GM08714 (cell line): ENCODE data around the gene IL1RAPL1.
"Not testable (repeated sequence)": the region's sequence is repeated elsewhere in the genome, so short reads cannot be mapped to it uniquely, and the experiment has no call there.

Experiments used
- H3K4me3 ChIP-seq: fragments of 200-500 bp; sonication (Bioruptor generic); 2 replicates; pipeline ENCODE4 v1.5.1; 2014; ENCODE audit warnings: mild to moderate bottlenecking, low read length, inconsistent platforms
- ZNF274 ChIP-seq: IDR thresholded peaks from 2 replicates; pipeline ENCODE4 v1.6.1; 2012; ENCODE audit warnings: mild to moderate bottlenecking, low read depth, low read length

The IL1RAPL1 gene

GRCh38 chrX:28668957-28669356, 81.7 kb downstream of the IL1RAPL1 start:
- no peak for TF ChIP-seq ZNF274
- no peak overlapping the region for H3K4me3 ChIP-seq

DNA sequence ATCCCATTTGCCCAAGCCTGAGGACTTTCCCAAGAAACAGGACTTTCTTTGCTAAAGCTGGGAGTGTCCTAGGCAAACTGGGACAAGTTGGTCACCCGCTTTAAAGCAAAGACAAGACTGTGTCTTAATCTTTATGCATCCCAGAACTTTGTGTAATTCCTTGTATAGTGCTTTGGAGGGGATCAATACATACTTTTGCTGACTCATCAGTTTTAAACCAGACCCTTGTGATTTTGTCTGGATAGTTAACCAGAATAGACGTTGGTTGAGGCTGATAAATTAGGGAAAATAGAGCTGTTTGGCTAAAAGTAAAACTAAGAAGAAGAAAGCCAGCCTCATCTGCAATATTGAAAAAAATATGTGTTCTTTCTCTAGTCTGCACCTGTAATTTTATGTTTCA, 82.8 kb downstream of the IL1RAPL1 start:
- H3K4me3 ChIP-seq: no peak overlapping the region
- no peak for TF ChIP-seq ZNF274

GRCh38 chrX:28675173-28675572, 87.9 kb downstream of the IL1RAPL1 start:
- no peak for TF ChIP-seq ZNF274
- no peak overlapping the region for H3K4me3 ChIP-seq

GRCh38 chrX:28693101-28693500, 105.9 kb downstream of the IL1RAPL1 start:
- H3K4me3 ChIP-seq: no peak overlapping the region
- no peak for TF ChIP-seq ZNF274

- H3K4me3 ChIP-seq: no peak overlapping the region
- TF ChIP-seq ZNF274: no peak
These were observed 110.5 kb downstream of the IL1RAPL1 start for GRCh38 chrX:28697732-28698131.

- no peak for TF ChIP-seq ZNF274
- no peak overlapping the region for H3K4me3 ChIP-seq
These were observed 114.0 kb downstream of the IL1RAPL1 start for GRCh38 chrX:28701222-28701621.

GRCh38 chrX:28706964-28707363, 119.7 kb downstream of the IL1RAPL1 start:
- H3K4me3 ChIP-seq: no peak overlapping the region
- TF ChIP-seq ZNF274: no peak

DNA sequence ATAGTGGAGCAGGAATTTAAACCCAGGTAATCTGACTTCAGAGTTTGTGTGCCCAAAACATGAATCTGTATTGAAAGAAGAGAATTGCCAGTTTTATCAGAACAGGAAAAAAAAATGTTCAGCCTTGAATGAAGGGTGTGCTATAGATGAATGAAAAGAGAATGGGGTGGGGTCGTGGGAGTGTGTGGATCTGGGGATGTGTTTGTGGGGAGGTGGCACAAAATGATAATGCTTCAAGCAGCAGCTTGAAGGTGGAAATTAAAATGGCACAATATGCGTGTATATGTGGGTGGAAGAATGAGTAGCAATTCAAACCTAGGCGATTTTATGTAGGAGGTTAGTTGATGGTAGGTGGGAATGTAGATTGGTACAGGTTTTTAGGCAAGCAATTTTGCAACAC, 122.2 kb downstream of the IL1RAPL1 start:
- no peak overlapping the region for H3K4me3 ChIP-seq
- no peak for TF ChIP-seq ZNF274

- H3K4me3 ChIP-seq: no peak overlapping the region
- TF ChIP-seq ZNF274: no peak
These were observed 130.6 kb downstream of the IL1RAPL1 start for GRCh38 chrX:28717864-28718263.

DNA sequence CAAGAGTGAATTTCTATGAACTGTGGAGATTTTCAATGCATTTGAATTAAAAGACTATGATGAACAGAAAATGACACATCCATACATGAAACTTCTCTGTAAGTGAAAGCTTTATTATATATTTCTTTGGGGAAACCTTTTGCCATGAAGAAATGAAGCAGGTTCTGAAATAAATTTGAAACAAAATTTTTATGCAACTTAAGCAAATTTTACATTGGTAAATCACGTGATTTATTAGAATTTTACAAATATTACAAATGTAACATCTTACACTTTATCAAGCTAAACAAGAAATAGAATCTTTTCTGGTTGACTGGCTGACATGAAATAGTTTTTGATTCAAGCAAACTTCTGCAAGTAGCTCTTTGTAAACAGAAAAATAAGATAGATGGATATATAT, 131.2 kb downstream of the IL1RAPL1 start:
- TF ChIP-seq ZNF274: no peak
- H3K4me3 ChIP-seq: no peak overlapping the region

DNA sequence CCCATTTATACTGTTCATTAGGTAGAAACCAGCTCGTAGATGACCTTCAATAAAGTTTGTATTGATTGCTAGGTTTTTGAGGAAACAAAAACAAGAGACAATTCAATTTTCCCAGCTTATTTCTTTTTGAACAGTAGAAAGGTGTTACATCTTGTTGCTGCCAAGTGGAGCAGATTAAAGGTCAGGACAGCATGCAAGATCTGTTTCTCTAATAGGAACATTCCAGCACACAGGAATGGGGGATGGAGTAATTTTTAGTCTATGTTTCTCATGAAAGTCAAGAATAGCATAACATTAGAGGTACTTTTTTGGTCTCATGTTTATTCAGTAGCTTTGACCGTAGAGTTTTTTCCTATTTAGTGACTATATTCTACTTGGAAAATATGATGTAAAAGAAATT, 132.4 kb downstream of the IL1RAPL1 start:
- TF ChIP-seq ZNF274: no peak
- no peak overlapping the region for H3K4me3 ChIP-seq

DNA sequence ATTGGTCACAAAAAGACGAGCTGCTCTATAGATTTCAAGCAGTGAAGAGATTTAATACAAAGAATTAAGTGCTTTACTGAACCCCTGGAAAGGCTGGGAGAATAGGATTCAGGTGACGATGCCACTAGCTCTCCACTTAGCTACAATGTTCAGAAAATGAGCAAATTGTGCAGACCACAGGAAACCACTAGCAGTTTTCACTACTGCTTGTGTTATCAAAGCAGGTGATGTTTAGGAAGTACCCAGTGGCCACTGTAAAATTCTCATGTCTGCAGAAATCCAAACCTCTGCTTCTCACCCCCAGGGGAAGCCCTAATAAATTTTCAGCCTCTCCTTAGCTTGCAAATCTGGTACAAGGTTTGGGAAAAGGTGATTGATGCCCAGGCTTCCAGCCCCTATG, 165.1 kb downstream of the IL1RAPL1 start:
- H3K4me3 ChIP-seq: no peak overlapping the region
- no peak for TF ChIP-seq ZNF274

DNA sequence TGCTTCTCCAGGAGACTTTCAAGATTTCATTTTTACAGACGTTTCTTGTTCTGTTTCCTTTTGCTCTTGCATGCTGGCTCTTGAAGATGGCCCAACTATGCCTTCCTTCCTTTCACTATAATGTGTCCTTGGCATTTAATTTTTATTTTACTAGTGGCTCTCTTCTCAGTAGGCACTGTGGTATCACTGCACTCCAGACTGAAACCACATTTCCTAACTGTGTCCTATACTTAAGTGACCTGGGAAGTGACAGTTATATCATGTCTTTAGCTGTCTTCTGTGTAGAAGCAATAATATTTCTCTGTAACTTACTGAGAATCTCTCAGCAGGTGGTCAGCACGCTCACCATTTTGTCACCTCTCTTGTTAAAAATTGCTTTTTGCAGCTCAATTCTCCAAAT, 168.9 kb downstream of the IL1RAPL1 start:
- TF ChIP-seq ZNF274: no peak
- H3K4me3 ChIP-seq: no peak overlapping the region

DNA sequence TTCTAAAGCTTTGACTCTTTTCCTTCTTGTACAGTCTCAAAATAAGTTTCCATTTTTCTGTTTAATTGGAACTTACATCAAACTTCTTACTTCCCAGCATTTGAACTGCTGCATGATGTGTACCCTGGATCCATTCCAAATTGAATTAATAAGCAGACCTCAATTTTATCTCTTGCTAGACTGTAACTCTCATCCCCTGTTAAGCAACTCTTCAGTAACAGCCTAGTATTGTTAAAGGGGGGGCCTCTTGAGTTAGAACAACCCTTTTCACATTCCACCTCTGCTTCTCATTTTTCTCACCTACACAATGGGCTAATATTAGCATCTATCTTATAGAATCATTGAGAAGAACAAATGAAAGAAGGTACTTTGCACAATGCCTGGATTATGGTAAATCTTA, 169.4 kb downstream of the IL1RAPL1 start:
- no peak overlapping the region for H3K4me3 ChIP-seq
- no peak for TF ChIP-seq ZNF274

DNA sequence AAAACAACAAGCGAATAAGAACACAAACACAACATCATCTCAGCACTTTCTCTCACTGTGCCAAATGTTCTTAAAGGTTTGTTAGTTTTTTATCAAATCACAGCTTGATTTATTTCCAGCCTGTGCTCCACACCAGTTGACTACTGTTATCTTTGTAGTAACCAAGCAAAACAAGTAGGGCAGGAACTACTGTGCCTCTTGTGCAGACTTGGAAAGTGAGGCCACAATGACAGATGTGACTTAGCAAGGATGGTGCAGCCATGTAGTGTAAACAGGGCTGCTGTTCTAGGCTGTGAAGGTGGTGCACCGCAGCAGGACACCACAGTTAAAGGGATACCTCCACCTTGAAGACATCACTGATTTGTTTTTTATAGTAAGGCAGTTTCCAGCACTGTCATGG, 170.0 kb downstream of the IL1RAPL1 start:
- no peak overlapping the region for H3K4me3 ChIP-seq
- TF ChIP-seq ZNF274: no peak

DNA sequence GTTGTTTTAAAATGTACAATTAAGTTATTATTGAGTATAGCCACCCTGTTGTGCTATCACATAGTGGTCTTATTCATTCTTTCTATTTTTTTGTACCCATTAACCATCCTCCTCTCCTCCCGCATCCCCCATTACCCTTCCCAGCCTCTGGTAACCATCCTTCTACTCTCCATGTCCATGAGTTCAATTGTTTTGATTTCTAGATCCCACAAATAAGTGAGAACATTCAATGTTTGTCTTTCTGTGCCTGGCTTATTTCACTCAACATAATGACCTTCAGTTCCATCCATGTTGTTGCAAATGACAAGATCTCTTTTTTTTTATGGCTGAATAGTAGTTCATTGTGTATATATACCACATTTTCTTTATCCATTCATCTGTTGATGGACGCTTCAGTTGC, 179.3 kb downstream of the IL1RAPL1 start:
- not testable (repeated sequence) for H3K4me3 ChIP-seq

DNA sequence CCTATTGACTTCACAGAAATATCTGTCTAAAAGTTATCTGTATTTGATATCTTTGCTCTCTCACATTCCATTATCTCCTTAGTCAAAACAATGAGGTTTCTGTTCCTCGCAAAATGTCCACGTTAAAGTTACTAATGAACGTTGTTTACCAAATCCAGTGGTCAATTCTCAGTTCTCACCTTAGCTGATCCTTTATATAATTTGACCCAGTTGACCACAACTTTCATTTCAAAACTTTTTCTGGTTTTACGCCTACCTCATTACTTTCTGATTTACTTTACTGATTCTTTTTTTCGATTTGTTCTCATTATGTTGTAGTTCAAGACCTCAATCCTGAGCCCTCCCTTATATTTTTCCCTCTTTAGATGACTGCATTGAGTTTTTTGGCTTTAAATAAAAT, 186.6 kb downstream of the IL1RAPL1 start:
- H3K4me3 ChIP-seq: no peak overlapping the region
- TF ChIP-seq ZNF274: no peak
